HL-60 (cell line): ENCODE results near the gene PRSS22.

Experiments
- DNase-seq, 2 experiments: peaks; one replicate each; pipeline ENCODE4 v3.0.0-alpha.2; 2010 to 2020; ENCODE audit warnings: low read depth in 1 of 2, low spot score in 1 of 2
- H3K27ac ChIP-seq: fragments of 250-450 bp; sonication (Bioruptor Pico); replicated peaks from 2 replicates; pipeline ENCODE4 v1.5.1; 2020; ENCODE audit warnings: mild to moderate bottlenecking, moderate library complexity
- H3K27me3 ChIP-seq: fragments of 250-450 bp; sonication (Bioruptor Pico); 2 replicates; pipeline ENCODE4 v1.5.1; 2021; ENCODE audit warnings: mild to moderate bottlenecking, moderate library complexity; ENCODE audit not compliant: insufficient read depth, poor library complexity, severe bottlenecking
- H3K4me3 ChIP-seq: replicated peaks from 2 replicates; pipeline ENCODE4 v1.5.1; 2011; ENCODE audit warnings: mild to moderate bottlenecking, control low read depth, low read length; ENCODE audit not compliant: insufficient read depth
- GABPA ChIP-seq: IDR thresholded peaks from 2 replicates; pipeline ENCODE4 v1.6.1; 2012; ENCODE audit warnings: low read depth
- POLR2AphosphoS5 ChIP-seq: IDR thresholded peaks from 2 replicates; pipeline ENCODE4 v1.6.1; 2012; ENCODE audit warnings: low read depth
- SPI1 ChIP-seq: IDR thresholded peaks from 2 replicates; pipeline ENCODE4 v1.6.1; 2012; ENCODE audit warnings: low read depth, mild to moderate bottlenecking, borderline replicate concordance
- TF ChIP-seq, protein P1 (sequence below): IDR thresholded peaks from 2 replicates; pipeline ENCODE4 v1.6.1; 2012; ENCODE audit warnings: low read depth; ENCODE audit not compliant: insufficient replicate concordance
- TF ChIP-seq, protein P2 (sequence below): IDR thresholded peaks from one replicate; pipeline ENCODE4 v1.5.1; 2011; ENCODE audit warnings: low read length, control low read depth, inconsistent platforms; ENCODE audit not compliant: insufficient read depth

PRSS22 gene

DNA sequence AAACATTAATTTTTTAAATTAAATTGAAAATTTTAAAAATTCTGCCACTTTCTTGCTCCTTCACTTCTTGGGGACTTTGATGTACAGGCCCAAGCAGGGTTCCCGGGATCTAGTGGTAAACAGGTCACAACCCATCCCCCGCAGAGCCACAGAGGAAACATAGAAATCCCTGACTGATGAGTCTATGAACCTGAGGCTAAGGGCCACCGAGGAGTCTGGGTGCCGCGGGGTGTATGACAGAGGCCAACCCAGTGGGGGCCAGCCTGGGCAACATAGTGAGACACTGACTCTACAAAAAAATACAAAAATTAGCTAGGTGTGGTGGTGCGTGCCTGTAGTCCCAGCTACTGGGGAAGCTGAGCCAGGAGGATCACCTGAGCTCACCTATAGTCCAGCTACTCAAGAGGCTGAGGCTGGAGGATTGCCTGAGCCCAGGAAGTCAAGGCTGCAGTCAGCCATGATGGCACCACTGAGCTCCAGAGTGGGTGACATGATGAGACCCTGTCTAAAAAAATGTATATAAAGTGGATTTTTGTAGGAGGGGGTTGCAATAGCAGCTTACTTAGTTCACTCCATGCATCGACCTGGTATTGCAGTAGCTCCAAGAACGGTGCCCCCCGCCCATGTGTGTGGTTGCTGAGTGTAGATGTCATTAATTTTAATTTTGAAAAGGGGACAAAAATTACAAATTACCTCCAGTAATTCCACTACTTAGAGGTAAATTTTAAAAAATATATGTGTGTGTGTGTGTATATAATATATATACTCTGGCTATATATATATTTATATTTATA lies 44.6 kb upstream of the PRSS22 start:
- TF ChIP-seq, protein P1, sequence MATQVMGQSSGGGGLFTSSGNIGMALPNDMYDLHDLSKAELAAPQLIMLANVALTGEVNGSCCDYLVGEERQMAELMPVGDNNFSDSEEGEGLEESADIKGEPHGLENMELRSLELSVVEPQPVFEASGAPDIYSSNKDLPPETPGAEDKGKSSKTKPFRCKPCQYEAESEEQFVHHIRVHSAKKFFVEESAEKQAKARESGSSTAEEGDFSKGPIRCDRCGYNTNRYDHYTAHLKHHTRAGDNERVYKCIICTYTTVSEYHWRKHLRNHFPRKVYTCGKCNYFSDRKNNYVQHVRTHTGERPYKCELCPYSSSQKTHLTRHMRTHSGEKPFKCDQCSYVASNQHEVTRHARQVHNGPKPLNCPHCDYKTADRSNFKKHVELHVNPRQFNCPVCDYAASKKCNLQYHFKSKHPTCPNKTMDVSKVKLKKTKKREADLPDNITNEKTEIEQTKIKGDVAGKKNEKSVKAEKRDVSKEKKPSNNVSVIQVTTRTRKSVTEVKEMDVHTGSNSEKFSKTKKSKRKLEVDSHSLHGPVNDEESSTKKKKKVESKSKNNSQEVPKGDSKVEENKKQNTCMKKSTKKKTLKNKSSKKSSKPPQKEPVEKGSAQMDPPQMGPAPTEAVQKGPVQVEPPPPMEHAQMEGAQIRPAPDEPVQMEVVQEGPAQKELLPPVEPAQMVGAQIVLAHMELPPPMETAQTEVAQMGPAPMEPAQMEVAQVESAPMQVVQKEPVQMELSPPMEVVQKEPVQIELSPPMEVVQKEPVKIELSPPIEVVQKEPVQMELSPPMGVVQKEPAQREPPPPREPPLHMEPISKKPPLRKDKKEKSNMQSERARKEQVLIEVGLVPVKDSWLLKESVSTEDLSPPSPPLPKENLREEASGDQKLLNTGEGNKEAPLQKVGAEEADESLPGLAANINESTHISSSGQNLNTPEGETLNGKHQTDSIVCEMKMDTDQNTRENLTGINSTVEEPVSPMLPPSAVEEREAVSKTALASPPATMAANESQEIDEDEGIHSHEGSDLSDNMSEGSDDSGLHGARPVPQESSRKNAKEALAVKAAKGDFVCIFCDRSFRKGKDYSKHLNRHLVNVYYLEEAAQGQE = no peak
- no peak for TF ChIP-seq GABPA
- TF ChIP-seq SPI1 = no peak
- TF ChIP-seq, protein P2, sequence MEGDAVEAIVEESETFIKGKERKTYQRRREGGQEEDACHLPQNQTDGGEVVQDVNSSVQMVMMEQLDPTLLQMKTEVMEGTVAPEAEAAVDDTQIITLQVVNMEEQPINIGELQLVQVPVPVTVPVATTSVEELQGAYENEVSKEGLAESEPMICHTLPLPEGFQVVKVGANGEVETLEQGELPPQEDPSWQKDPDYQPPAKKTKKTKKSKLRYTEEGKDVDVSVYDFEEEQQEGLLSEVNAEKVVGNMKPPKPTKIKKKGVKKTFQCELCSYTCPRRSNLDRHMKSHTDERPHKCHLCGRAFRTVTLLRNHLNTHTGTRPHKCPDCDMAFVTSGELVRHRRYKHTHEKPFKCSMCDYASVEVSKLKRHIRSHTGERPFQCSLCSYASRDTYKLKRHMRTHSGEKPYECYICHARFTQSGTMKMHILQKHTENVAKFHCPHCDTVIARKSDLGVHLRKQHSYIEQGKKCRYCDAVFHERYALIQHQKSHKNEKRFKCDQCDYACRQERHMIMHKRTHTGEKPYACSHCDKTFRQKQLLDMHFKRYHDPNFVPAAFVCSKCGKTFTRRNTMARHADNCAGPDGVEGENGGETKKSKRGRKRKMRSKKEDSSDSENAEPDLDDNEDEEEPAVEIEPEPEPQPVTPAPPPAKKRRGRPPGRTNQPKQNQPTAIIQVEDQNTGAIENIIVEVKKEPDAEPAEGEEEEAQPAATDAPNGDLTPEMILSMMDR = no peak
- no peak for TF ChIP-seq POLR2AphosphoS5
- DNase-seq = no peak

DNA sequence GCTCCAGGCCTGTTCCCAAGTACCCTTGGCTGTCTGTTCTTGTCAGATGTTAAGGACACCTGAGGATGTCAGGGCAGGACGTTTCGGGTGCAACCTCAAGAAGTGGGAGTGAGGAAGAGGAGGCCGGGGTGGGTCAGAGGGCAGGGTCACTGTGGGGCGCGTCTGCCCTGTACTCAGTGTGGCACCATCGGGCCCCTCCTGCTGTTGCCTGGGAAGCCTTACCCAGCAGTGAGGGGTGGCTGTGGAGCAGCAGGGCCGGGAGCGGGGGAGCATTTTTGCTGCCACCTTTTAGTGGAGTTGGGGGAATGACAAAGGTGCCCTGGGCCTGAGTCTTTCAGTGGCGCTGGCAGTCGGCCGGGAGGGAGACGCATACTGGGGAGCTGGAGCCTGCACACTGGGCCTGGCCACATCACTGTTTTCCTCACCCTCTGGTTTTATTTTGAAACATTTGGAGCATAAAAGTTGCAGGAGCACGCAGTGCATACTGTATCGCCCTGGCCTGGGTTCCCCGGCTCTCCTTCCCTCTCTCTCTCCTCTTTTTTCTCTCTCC lies 42.6 kb upstream of the PRSS22 start:
- no peak overlapping the region for H3K27ac ChIP-seq
- H3K27me3 ChIP-seq = no peaks in the 10 kb centered on the region
- no peak for TF ChIP-seq SPI1
- TF ChIP-seq, protein P2 = no peak
- TF ChIP-seq, protein P1 = no peak
- no peak for TF ChIP-seq POLR2AphosphoS5
- TF ChIP-seq GABPA = no peak
- DNase-seq = no peak
- H3K4me3 ChIP-seq = no peak overlapping the region

More for the DNA sequence above, 44.6 kb upstream of the PRSS22 start:
- no peaks in the 10 kb centered on the region for H3K27me3 ChIP-seq
- H3K27ac ChIP-seq = no peak overlapping the region
- no peak overlapping the region for H3K4me3 ChIP-seq

DNA sequence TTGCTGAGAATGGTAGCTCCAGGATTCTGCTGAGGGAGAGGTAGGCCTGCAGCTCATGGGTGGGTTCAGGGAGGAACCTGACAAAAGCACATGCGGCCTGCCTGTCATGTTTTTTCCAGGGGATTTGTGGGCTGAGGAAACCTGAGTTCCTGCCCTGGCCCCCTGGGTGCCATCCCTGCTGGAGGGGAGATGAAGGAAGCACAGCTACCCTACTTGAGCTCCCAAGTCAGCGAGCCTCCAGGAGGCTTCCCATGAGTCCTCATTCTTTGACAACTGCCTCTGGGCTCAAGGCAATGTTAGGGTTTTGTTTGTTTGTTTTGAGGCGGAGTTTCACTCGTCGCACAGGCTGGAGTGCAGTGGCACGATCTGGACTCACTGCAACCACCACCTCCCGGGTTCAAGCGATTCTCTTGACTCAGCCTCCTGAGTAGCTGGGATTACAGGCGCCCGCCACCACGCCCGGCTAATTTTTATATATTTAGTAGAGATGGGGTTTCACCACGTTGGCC lies 41.6 kb upstream of the PRSS22 start:
- Histone ChIP-seq H3K4me3 (no peak overlapping the region), H3K27me3 (no peaks in the 10 kb centered on the region), H3K27ac (no peak overlapping the region)
- TF ChIP-seq GABPA = no peak
- TF ChIP-seq, protein P2 = no peak
- TF ChIP-seq, protein P1 = no peak
- TF ChIP-seq SPI1 = no peak
- no peak for TF ChIP-seq POLR2AphosphoS5
- DNase-seq = no peak
